Measurements from ENCODE around the gene CYP3A5. TPM values are rescaled to one million over a fixed set of nuclear protein-coding genes. Genes with fewer than 3 reads are reported as not detected.

Gene CYP3A5
- total and polyA plus RNA-seq, 2 of the 13 experiments (the other 11 are each of a cell fraction or from before 2014, with no cell fraction given) = 5.7 to 9.3 TPM

DNA sequence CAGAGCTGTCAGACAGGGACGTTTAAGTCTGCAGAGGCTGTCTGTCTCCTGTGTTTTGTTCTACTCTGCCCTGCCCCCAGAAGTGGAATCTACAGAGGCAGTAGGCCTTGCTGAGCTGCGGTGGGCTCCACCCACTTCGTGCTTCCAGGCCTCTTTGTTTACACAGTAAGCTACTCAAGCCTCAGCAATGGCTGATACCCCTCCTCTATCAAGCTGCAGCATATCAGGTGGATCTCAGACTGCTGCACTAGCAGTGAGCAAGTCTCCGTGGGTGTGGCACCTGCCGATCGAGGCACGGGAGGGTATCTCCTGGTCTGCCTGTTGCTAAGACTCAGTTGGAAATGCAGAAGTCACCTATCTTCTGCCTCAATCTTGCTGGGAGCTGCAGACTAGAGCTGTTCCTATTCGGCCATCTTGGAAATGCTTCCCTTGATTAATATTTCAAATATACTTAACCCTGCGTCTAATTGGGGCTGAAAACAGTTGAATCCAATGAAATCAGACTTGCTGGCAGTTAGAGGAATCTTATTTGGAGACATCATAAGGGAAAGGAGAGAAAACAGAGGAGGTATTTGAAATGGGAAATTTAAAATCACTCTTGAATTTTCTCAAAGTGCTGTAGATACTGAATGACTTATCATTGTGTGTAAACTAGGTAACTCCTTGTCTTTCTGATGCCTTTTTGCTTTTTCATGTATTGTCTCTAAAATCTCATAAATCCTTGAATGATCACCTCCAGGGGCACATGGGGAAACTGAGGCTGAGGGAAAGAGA lies 13.8 kb upstream of the CYP3A5 start (continued):
- no peak; the same call in 1 of the 2 replicates for TF ChIP-seq TFDP2 (CRISPR knock-in tag; IDR thresholded peaks at IDR 0.05)
- TF ChIP-seq HOXD1 (CRISPR knock-in tag; IDR thresholded peaks at IDR 0.05) = peak; percentile 47; the same call in 1 of the 2 replicates
- TF ChIP-seq, protein P1, sequence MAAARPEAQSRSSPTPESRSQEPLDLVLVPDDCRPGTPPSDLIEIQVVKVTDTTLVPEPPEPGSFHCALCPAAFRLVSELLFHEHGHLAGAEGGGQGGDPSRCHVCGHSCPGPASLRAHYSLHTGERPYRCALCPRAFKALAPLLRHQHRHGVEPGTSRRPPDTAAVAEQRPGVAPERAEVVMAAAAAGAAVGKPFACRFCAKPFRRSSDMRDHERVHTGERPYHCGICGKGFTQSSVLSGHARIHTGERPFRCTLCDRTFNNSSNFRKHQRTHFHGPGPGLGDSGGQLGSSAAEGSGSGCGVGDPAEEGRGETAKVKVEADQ (CRISPR knock-in tag; IDR thresholded peaks at IDR 0.05; ENCODE audit: borderline replicate concordance) = no peak
- no peak for TF ChIP-seq MED8 (CRISPR knock-in tag; IDR thresholded peaks at IDR 0.05; ENCODE audit: insufficient replicate concordance)
- TF ChIP-seq SNAPC4 (CRISPR knock-in tag; IDR thresholded peaks at IDR 0.05) = no peak
- TF ChIP-seq, protein P2, sequence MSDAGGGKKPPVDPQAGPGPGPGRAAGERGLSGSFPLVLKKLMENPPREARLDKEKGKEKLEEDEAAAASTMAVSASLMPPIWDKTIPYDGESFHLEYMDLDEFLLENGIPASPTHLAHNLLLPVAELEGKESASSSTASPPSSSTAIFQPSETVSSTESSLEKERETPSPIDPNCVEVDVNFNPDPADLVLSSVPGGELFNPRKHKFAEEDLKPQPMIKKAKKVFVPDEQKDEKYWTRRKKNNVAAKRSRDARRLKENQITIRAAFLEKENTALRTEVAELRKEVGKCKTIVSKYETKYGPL (CRISPR knock-in tag; IDR thresholded peaks at IDR 0.05) = no peak
- TF ChIP-seq, protein P3, sequence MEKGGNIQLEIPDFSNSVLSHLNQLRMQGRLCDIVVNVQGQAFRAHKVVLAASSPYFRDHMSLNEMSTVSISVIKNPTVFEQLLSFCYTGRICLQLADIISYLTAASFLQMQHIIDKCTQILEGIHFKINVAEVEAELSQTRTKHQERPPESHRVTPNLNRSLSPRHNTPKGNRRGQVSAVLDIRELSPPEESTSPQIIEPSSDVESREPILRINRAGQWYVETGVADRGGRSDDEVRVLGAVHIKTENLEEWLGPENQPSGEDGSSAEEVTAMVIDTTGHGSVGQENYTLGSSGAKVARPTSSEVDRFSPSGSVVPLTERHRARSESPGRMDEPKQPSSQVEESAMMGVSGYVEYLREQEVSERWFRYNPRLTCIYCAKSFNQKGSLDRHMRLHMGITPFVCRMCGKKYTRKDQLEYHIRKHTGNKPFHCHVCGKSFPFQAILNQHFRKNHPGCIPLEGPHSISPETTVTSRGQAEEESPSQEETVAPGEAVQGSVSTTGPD (CRISPR knock-in tag; IDR thresholded peaks at IDR 0.05) = no peak
- TF ChIP-seq KAT2B (IDR thresholded peaks at IDR 0.05; ENCODE audit: borderline replicate concordance, low read depth, low read length) = no peak
- TF ChIP-seq SAP130 (CRISPR knock-in tag; IDR thresholded peaks at IDR 0.05; ENCODE audit: low read depth) = peak; percentile 75
- TF ChIP-seq FLYWCH1 (CRISPR knock-in tag; IDR thresholded peaks at IDR 0.05) = no peak
- TF ChIP-seq, protein P4, sequence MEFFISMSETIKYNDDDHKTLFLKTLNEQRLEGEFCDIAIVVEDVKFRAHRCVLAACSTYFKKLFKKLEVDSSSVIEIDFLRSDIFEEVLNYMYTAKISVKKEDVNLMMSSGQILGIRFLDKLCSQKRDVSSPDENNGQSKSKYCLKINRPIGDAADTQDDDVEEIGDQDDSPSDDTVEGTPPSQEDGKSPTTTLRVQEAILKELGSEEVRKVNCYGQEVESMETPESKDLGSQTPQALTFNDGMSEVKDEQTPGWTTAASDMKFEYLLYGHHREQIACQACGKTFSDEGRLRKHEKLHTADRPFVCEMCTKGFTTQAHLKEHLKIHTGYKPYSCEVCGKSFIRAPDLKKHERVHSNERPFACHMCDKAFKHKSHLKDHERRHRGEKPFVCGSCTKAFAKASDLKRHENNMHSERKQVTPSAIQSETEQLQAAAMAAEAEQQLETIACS (CRISPR knock-in tag; IDR thresholded peaks at IDR 0.05) = 0 out of 2 replicates have a peak, but pooled peaks have one; percentile 32
- peak; percentile 97 for TF ChIP-seq SP5 (CRISPR knock-in tag; IDR thresholded peaks at IDR 0.05; ENCODE audit: borderline replicate concordance, low read depth)
- no peak for TF ChIP-seq ZSCAN5A (CRISPR knock-in tag; IDR thresholded peaks at IDR 0.05; ENCODE audit: borderline replicate concordance)
- peak; percentile 57; the same call in 1 of the 2 replicates for TF ChIP-seq HMG20B (CRISPR knock-in tag; conservative IDR thresholded peaks at IDR 0.05)
- no peak for TF ChIP-seq ZNF558 (CRISPR knock-in tag; IDR thresholded peaks at IDR 0.05; ENCODE audit: borderline replicate concordance)
- TF ChIP-seq EED (CRISPR knock-in tag; IDR thresholded peaks at IDR 0.05) = peak; percentile 73; the same call in 1 of the 2 replicates

All from HepG2 (cell line).